H9 (cell line): ENCODE measurements around the gene CALN1. TPM values are rescaled to one million over a fixed set of nuclear protein-coding genes. Genes with fewer than 3 reads are reported as not detected.

Experiments used
- DNase-seq: peaks from one replicate; pipeline ENCODE4 v3.0.0-alpha.2; 2017
- H2AFZ ChIP-seq: one replicate; pipeline ENCODE4 v1.6.1; 2013; ENCODE audit warnings: mild to moderate bottlenecking, low read length, control low read depth, moderate library complexity
- H2AK5ac ChIP-seq: 2 replicates; pipeline ENCODE4 v1.6.1; 2013; ENCODE audit warnings: low read length, control low read depth, mixed read lengths; ENCODE audit not compliant: insufficient read length
- H2BK120ac ChIP-seq: one replicate; pipeline ENCODE4 v1.6.1; 2013; ENCODE audit warnings: low read depth, mild to moderate bottlenecking, low read length, control low read depth, inconsistent platforms; ENCODE audit not compliant: poor library complexity, severe bottlenecking
- H2BK12ac ChIP-seq: 2 replicates; pipeline ENCODE4 v1.6.1; 2013; ENCODE audit warnings: low read length, control low read depth, mixed read lengths, low read depth; ENCODE audit not compliant: insufficient read length
- H2BK15ac ChIP-seq: 2 replicates; pipeline ENCODE4 v1.6.1; 2013; ENCODE audit warnings: low read depth, low read length, control low read depth
- H2BK20ac ChIP-seq: one replicate; pipeline ENCODE4 v1.6.1; 2013; ENCODE audit warnings: low read depth, mild to moderate bottlenecking, low read length, control low read depth, inconsistent platforms; ENCODE audit not compliant: poor library complexity, severe bottlenecking
- H2BK5ac ChIP-seq: 2 replicates; pipeline ENCODE4 v1.6.1; 2013; ENCODE audit warnings: low read length, control low read depth, mixed read lengths; ENCODE audit not compliant: insufficient read length
- H3K14ac ChIP-seq: 2 replicates; pipeline ENCODE4 v1.6.1; 2013; ENCODE audit warnings: low read length, control low read depth; ENCODE audit not compliant: insufficient read depth
- H3K18ac ChIP-seq: 2 replicates; pipeline ENCODE4 v1.6.1; 2013; ENCODE audit warnings: low read depth, mild to moderate bottlenecking, mixed read lengths, low read length, control low read depth; ENCODE audit not compliant: insufficient read length
- H3K23ac ChIP-seq: 2 replicates; pipeline ENCODE4 v1.6.1; 2013; ENCODE audit warnings: low read length, control low read depth, mixed read lengths, low read depth; ENCODE audit not compliant: insufficient read length
- H3K23me2 ChIP-seq: 2 replicates; pipeline ENCODE4 v1.6.1; 2013; ENCODE audit warnings: low read depth, mild to moderate bottlenecking, mixed read lengths, low read length, control low read depth; ENCODE audit not compliant: insufficient read length, poor library complexity, severe bottlenecking
- H3K27ac ChIP-seq: 2 replicates; pipeline ENCODE4 v1.5.1; 2013; ENCODE audit warnings: low read length, control low read depth, mixed read lengths, low read depth; ENCODE audit not compliant: insufficient read length
- H3K27me3 ChIP-seq: 2 replicates; pipeline ENCODE4 v1.6.1; 2013; ENCODE audit warnings: low read length, control low read depth, inconsistent platforms; ENCODE audit not compliant: insufficient read depth
- H3K4ac ChIP-seq: 2 replicates; pipeline ENCODE4 v1.6.1; 2013; ENCODE audit warnings: low read depth, mild to moderate bottlenecking, control low read depth, inconsistent platforms, low read length, moderate library complexity
- H3K4me1 ChIP-seq: 2 replicates; pipeline ENCODE4 v1.6.1; 2013; ENCODE audit warnings: low read length, control low read depth, inconsistent platforms; ENCODE audit not compliant: insufficient read depth
- H3K4me2 ChIP-seq: 2 replicates; pipeline ENCODE4 v1.6.1; 2013; ENCODE audit warnings: low read length, control low read depth, mixed read lengths; ENCODE audit not compliant: insufficient read length, insufficient read depth
- H3K56ac ChIP-seq: 2 replicates; pipeline ENCODE4 v1.6.1; 2013; ENCODE audit warnings: low read depth, mild to moderate bottlenecking, mixed read lengths, low read length, control low read depth; ENCODE audit not compliant: insufficient read length
- H3K79me1 ChIP-seq: 2 replicates; pipeline ENCODE4 v1.6.1; 2013; ENCODE audit warnings: low read depth, mild to moderate bottlenecking, moderate library complexity, low read length, control low read depth, inconsistent platforms; ENCODE audit not compliant: insufficient read depth, poor library complexity, severe bottlenecking
- H3K79me2 ChIP-seq: 2 replicates; pipeline ENCODE4 v1.6.1; 2013; ENCODE audit warnings: low read length, control low read depth, inconsistent platforms; ENCODE audit not compliant: insufficient read depth
- H3K9ac ChIP-seq: 2 replicates; pipeline ENCODE4 v1.6.1; 2013; ENCODE audit warnings: low read length, control low read depth, mixed read lengths; ENCODE audit not compliant: insufficient read length; ENCODE audit errors: extremely low read depth
- H3K9me3 ChIP-seq: one replicate; pipeline ENCODE4 v1.6.1; 2013; ENCODE audit warnings: low read depth, low read length, inconsistent platforms; ENCODE audit not compliant: control insufficient read depth
- H3T11ph ChIP-seq: one replicate; pipeline ENCODE4 v1.6.1; 2013; ENCODE audit warnings: mild to moderate bottlenecking, low read length, control low read depth, inconsistent platforms
- H4K20me1 ChIP-seq: one replicate; pipeline ENCODE4 v1.6.1; 2013; ENCODE audit not compliant: control insufficient read depth, insufficient read length, insufficient read depth
- H4K5ac ChIP-seq: 2 replicates; pipeline ENCODE4 v1.6.1; 2013; ENCODE audit warnings: low read depth, mild to moderate bottlenecking, mixed read lengths, low read length, control low read depth; ENCODE audit not compliant: insufficient read length
- H4K8ac ChIP-seq: replicated peaks from 2 replicates; pipeline ENCODE4 v1.6.1; 2013; ENCODE audit warnings: low read length, control low read depth, mixed read lengths, low read depth; ENCODE audit not compliant: insufficient read length
- H4K91ac ChIP-seq: 2 replicates; pipeline ENCODE4 v1.6.1; 2013; ENCODE audit warnings: low read depth, mild to moderate bottlenecking, moderate library complexity, mixed read lengths, low read length, control low read depth; ENCODE audit not compliant: insufficient read length
- H3K27ac Mint-ChIP-seq, 3 experiments: 2 replicates in 2 of 3; 3 replicates in 1 of 3; pipeline ENCODE4 v1.8.0; 2020 to 2021; ENCODE audit warnings: mixed read lengths in 3 of 3, mild to moderate bottlenecking in 1 of 3, moderate library complexity in 1 of 3
- H3K27me3 Mint-ChIP-seq: 2 replicates; pipeline ENCODE4 v1.8.0; 2021; ENCODE audit warnings: low read depth, mild to moderate bottlenecking, moderate library complexity, mixed read lengths
- H3K36me3 Mint-ChIP-seq, 3 experiments: 2 replicates in 2 of 3; 3 replicates in 1 of 3; pipeline ENCODE4 v1.8.0; 2020 to 2021; ENCODE audit warnings: low read depth in 3 of 3, mixed read lengths in 3 of 3; ENCODE audit not compliant: insufficient read depth in 1 of 3
- H3K4me1 Mint-ChIP-seq, 2 experiments: 2 replicates each; pipeline ENCODE4 v1.8.0; 2020; ENCODE audit warnings: mixed read lengths in 2 of 2
- H3K4me3 Mint-ChIP-seq, 2 experiments: 2 replicates in 1 of 2; 3 replicates in 1 of 2; pipeline ENCODE4 v1.8.0; 2020 to 2021; ENCODE audit warnings: mild to moderate bottlenecking in 2 of 2, mixed read lengths in 2 of 2, moderate library complexity in 1 of 2
- H3K9me3 Mint-ChIP-seq, 2 experiments: 2 replicates in 1 of 2; 3 replicates in 1 of 2; pipeline ENCODE4 v1.8.0; 2020; ENCODE audit warnings: mild to moderate bottlenecking in 2 of 2, mixed read lengths in 2 of 2, moderate library complexity in 1 of 2
- CTCF ChIP-seq: fragments of 200-600 bp; sonication (generic); conservative IDR thresholded peaks from 3 replicates; pipeline ENCODE4 v1.8.0; 2021; ENCODE audit warnings: antibody characterized with exemption, mild to moderate bottlenecking
- WGBS: extraction: QIAGEN DNeasy Blood & Tissue Kit; methylation state at CpG from one replicate; pipeline ENCODE4 v1.1.7; 2013; ENCODE audit warnings: missing lambda C conversion rate, low lambda C conversion rate, mixed read lengths; ENCODE audit not compliant: insufficient read length; ENCODE audit errors: extremely low coverage; 5-methylcytosine and 5-hydroxymethylcytosine counted together
- total RNA-seq: library from RNA; stranded (reverse); gene quantifications from 2 replicates; pipeline ENCODE4 v1.2.1, GENCODE V29; 2021

Gene CALN1
- total RNA-seq, 1 experiment from 2014 or later, result 2.8 TPM

DNA sequence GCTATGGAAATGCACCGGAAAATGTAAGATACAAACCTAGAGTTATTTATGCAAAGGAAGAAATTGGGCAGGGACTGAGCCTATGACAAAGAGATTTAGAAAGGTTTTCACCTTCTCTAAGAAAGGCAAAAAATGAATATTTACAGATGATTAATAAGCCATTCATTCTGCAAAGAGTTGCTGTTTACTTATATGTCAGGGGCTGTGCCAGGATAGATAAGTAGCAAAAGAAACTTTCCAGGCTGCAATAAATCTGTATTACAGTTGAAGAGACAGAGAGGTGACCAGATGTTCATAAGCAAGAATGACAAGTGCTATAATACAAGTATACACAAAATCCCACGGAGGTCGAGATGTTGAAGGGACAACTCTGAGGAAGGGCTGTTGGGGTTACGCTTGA lies 299.6 kb downstream of the CALN1 start:
- no peak overlapping the region for H3K23ac ChIP-seq
- H2BK20ac ChIP-seq, result no peak overlapping the region
- H3K79me2 ChIP-seq, result no peaks in the 10 kb centered on the region
- H3K9me3 Mint-ChIP-seq, result peaks cover 19 to 21% of the 10 kb centered on the region in 2 experiments
- no peak overlapping the region for H2BK15ac ChIP-seq
- H3K27ac ChIP-seq, result no peak overlapping the region
- H3K4me1 Mint-ChIP-seq, result peaks cover 11 to 20% of the 10 kb centered on the region in 2 experiments
- H3K4me3 Mint-ChIP-seq, result no peak overlapping the region
- H4K8ac ChIP-seq, result no peak overlapping the region
- no peak overlapping the region for H3K4ac ChIP-seq
- H4K5ac ChIP-seq, result no peak overlapping the region
- no peak overlapping the region for H3K18ac ChIP-seq
- no peak overlapping the region for H3K4me2 ChIP-seq
- H2AK5ac ChIP-seq, result no peak overlapping the region
- peak overlapping the region in 1 of 3 experiments; percentile 75; a peak in 4 of 7 replicates for H3K27ac Mint-ChIP-seq
- H2BK12ac ChIP-seq, result no peak overlapping the region
- H2BK120ac ChIP-seq, result no peak overlapping the region
- no peaks in the 10 kb centered on the region; the same call in 1 of the 2 replicates for H3K27me3 Mint-ChIP-seq
- no peak overlapping the region for H3K9ac ChIP-seq
- no peak overlapping the region for H2AFZ ChIP-seq
- H2BK5ac ChIP-seq, result no peak overlapping the region
- H3K56ac ChIP-seq, result no peak overlapping the region
- no CpG with 5 or more reads among the region's 4 CpGs for WGBS
- no peak for DNase-seq
- no peaks in the 10 kb centered on the region for H3K79me1 ChIP-seq
- H3K4me1 ChIP-seq, result peaks cover 3% of the 10 kb centered on the region; the same call in 1 of the 2 replicates
- no peaks in the 10 kb centered on the region for H3K9me3 ChIP-seq
- no peaks in the 10 kb centered on the region for H3K27me3 ChIP-seq
- no peak for TF ChIP-seq CTCF
- peaks cover 9 to 20% (median 11%) of the 10 kb centered on the region in 3 experiments for H3K36me3 Mint-ChIP-seq
- no peaks in the 10 kb centered on the region for H4K20me1 ChIP-seq
- H3K23me2 ChIP-seq, result no peaks in the 10 kb centered on the region
- no peak overlapping the region for H4K91ac ChIP-seq
- no peak overlapping the region for H3K14ac ChIP-seq
- no peak overlapping the region for H3T11ph ChIP-seq
